Liver (tissue), 9 donors: ENCODE measurements around the gene HJURP. TPM values are rescaled to one million over a fixed set of nuclear protein-coding genes. Genes with fewer than 3 reads are reported as not detected.

Experiments
- DNase-seq: peaks from one replicate; pipeline ENCODE4 v3.0.0-alpha.2; 2017; ENCODE audit warnings: low spot score
- H3K27ac ChIP-seq, 2 donors: one replicate each; pipeline ENCODE4 v1.7.0; 2013; ENCODE audit warnings: inconsistent platforms in 2 of 2, low read length in 2 of 2, control low read depth in 1 of 2, low read depth in 1 of 2, mild to moderate bottlenecking in 1 of 2
- H3K27me3 ChIP-seq, 4 donors: one replicate each; pipeline versions ENCODE4 v1.6.1 to v1.7.0; 2013; ENCODE audit warnings: low read length in 3 of 4, inconsistent platforms in 1 of 4, mild to moderate bottlenecking in 1 of 4, moderate library complexity in 1 of 4; ENCODE audit not compliant: control insufficient read depth in 4 of 4, insufficient read depth in 4 of 4
- H3K36me3 ChIP-seq, 4 donors: one replicate each; pipeline versions ENCODE4 v1.6.1 to v1.7.0; 2013; ENCODE audit warnings: low read length in 3 of 4, mild to moderate bottlenecking in 3 of 4, low read depth in 1 of 4, moderate library complexity in 1 of 4; ENCODE audit not compliant: control insufficient read depth in 4 of 4, insufficient read depth in 3 of 4
- H3K4me1 ChIP-seq, 4 donors: one replicate each; pipeline versions ENCODE4 v1.6.1 to v1.7.0; 2013; ENCODE audit warnings: low read length in 3 of 4, mild to moderate bottlenecking in 3 of 4, moderate library complexity in 1 of 4; ENCODE audit not compliant: control insufficient read depth in 4 of 4, insufficient read depth in 4 of 4
- H3K4me3 ChIP-seq, 3 donors: one replicate each; pipeline versions ENCODE4 v1.6.1 to v1.7.0; 2013; ENCODE audit warnings: low read length in 3 of 3, control low read depth in 1 of 3, low read depth in 1 of 3, mild to moderate bottlenecking in 1 of 3
- H3K9ac ChIP-seq, 2 donors: one replicate each; pipeline ENCODE4 v1.7.0; 2013; ENCODE audit warnings: low read length in 2 of 2, mild to moderate bottlenecking in 2 of 2, moderate library complexity in 2 of 2, control low read depth in 1 of 2, low read depth in 1 of 2
- H3K9me3 ChIP-seq, 4 donors: one replicate each; pipeline versions ENCODE4 v1.6.1 to v1.7.0; 2013; ENCODE audit warnings: low read length in 3 of 4; ENCODE audit not compliant: control insufficient read depth in 4 of 4
- ATF3 ChIP-seq: IDR thresholded peaks from 2 replicates; pipeline ENCODE4 v1.6.1; 2016; ENCODE audit warnings: antibody characterized with exemption
- CTCF ChIP-seq: fragments of 150-350 bp; IDR thresholded peaks from 2 replicates; pipeline ENCODE4 v1.5.1; 2017; ENCODE audit warnings: improper control_type of control experiment, low read depth, low read length; ENCODE audit not compliant: missing input control
- EGR1 ChIP-seq, 2 donors: IDR thresholded peaks; 2 replicates each; pipeline ENCODE4 v1.6.1; 2016 to 2018; ENCODE audit warnings: antibody characterized with exemption in 2 of 2, low read depth in 2 of 2
- FOXA1 ChIP-seq: IDR thresholded peaks from 2 replicates; pipeline ENCODE4 v1.6.1; 2016; ENCODE audit warnings: antibody characterized with exemption
- FOXA2 ChIP-seq: IDR thresholded peaks from 2 replicates; pipeline ENCODE4 v1.6.1; 2016; ENCODE audit warnings: antibody characterized with exemption
- GABPA ChIP-seq, 2 donors: IDR thresholded peaks in 1 of 2; conservative IDR thresholded peaks in 1 of 2; 2 replicates each; pipeline ENCODE4 v1.6.1; 2016; ENCODE audit warnings: antibody characterized with exemption in 2 of 2, mild to moderate bottlenecking in 1 of 2, moderate library complexity in 1 of 2
- HNF4A ChIP-seq, 2 donors: conservative IDR thresholded peaks; 2 replicates each; pipeline ENCODE4 v1.6.1; 2016; ENCODE audit warnings: antibody characterized with exemption in 2 of 2, mild to moderate bottlenecking in 2 of 2
- HNF4G ChIP-seq: IDR thresholded peaks from 2 replicates; pipeline ENCODE4 v1.6.1; 2016; ENCODE audit warnings: antibody characterized with exemption
- JUND ChIP-seq, 2 donors: IDR thresholded peaks; 2 replicates each; pipeline ENCODE4 v1.6.1; 2016; ENCODE audit warnings: antibody characterized with exemption in 2 of 2
- MAX ChIP-seq: IDR thresholded peaks from 2 replicates; pipeline ENCODE4 v1.6.1; 2016; ENCODE audit warnings: antibody characterized with exemption
- NR2F2 ChIP-seq: IDR thresholded peaks from 2 replicates; pipeline ENCODE4 v1.6.1; 2016; ENCODE audit warnings: antibody characterized with exemption
- RAD21 ChIP-seq, 2 donors: IDR thresholded peaks; 2 replicates each; pipeline ENCODE4 v1.6.1; 2016; ENCODE audit warnings: antibody characterized with exemption in 2 of 2, mild to moderate bottlenecking in 2 of 2
- REST ChIP-seq: IDR thresholded peaks from 2 replicates; pipeline ENCODE4 v1.6.1; 2016; ENCODE audit warnings: antibody characterized with exemption, mild to moderate bottlenecking
- RXRA ChIP-seq, 2 donors: IDR thresholded peaks; 2 replicates each; pipeline ENCODE4 v1.6.1; 2017 to 2018; ENCODE audit warnings: antibody characterized with exemption in 2 of 2, mild to moderate bottlenecking in 1 of 2
- SP1 ChIP-seq: IDR thresholded peaks from 2 replicates; pipeline ENCODE4 v1.6.1; 2018; ENCODE audit warnings: antibody characterized with exemption, mild to moderate bottlenecking
- TAF1 ChIP-seq: conservative IDR thresholded peaks from 2 replicates; pipeline ENCODE4 v1.6.1; 2016; ENCODE audit warnings: antibody characterized with exemption, mild to moderate bottlenecking
- YY1 ChIP-seq: IDR thresholded peaks from 2 replicates; pipeline ENCODE4 v1.6.1; 2016; ENCODE audit warnings: antibody characterized with exemption, mild to moderate bottlenecking
- ZBTB33 ChIP-seq: IDR thresholded peaks from 2 replicates; pipeline ENCODE4 v1.6.1; 2016; ENCODE audit warnings: antibody characterized with exemption
- WGBS: extraction: QIAGEN DNeasy Blood & Tissue Kit; methylation state at CpG from one replicate; pipeline ENCODE4 v1.1.7; 2013; 5-methylcytosine and 5-hydroxymethylcytosine counted together
- polyA plus RNA-seq, 2 donors: library from polyadenylated mRNA; stranded (reverse) in 1 of 2; unstranded in 1 of 2; fragments of 200-250 nt in 1 of 2; fragments of >200 nt in 1 of 2; fragmentation: Nextera tagmentation in 1 of 2; extraction: Ambion mirVana in 1 of 2; gene quantifications; one replicate each; pipeline versions ENCODE4 v1.2.1 to v1.2.3, GENCODE V29; 2013 to 2015
- total RNA-seq, 2 donors: library from RNA; depleted of rRNA; stranded (reverse); fragments of >200 nt; gene quantifications; one replicate each; pipeline ENCODE4 v1.2.3, GENCODE V29; 2014
- donor health status: healthy.
- donor health status: healthy.
- donor health status: healthy.
- donor health status: healthy.
- donor health status: healthy.

HJURP gene
- total and polyA plus RNA-seq, 4 donors: 0.08 to 32.9 (median 1.4) TPM

DNA sequence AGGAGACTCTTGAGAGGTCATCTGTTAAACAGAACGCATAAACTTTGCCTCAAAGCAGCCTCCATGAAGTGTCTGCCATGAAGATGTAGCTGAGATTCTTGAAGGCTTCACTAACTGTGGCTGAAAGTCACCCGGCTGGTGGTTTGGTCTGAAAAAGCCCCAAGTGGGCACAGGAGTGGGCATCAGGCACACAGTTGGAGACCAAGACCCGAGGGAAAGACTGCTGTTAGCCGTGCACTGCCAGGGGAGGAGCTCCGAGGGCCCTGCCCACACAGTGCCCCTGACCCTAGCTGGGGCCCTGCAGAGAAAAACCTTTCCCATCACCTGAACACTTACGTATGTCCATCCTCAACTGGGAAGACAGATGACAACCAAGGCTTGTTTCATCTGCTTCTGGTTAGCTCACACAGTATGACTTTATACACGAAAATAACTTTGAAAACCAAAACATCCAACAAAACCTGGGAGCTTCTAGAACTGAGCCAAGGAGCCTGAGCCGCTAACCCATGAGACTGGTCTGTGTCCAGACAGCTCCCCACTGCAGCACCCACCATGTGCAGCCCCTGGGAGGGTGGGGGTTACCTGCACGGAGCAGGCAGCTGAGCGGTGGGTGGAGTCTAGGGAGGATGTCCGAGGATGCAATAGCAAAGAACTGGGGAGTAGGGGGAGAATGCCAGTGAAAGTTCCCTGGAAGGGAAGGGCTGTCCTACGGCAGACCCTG lies 15.4 kb downstream of the HJURP start:
- 94% methylated on average over 12 of the region's 12 CpGs for WGBS
- no peak overlapping the region for H3K27ac ChIP-seq
- H3K27me3 ChIP-seq: no peaks in the 10 kb centered on the region
- no peak overlapping the region for H3K4me3 ChIP-seq
- no peaks in the 10 kb centered on the region for H3K4me1 ChIP-seq
- no peaks in the 10 kb centered on the region for H3K9me3 ChIP-seq
- no peak overlapping the region for H3K9ac ChIP-seq
- no peaks in the 10 kb centered on the region for H3K36me3 ChIP-seq
- TF ChIP-seq MAX (no peak), CTCF (no peak), FOXA1 (no peak), RXRA (IDR thresholded peaks at IDR 0.05) (no peak), JUND (IDR thresholded peaks at IDR 0.05) (no peak), GABPA (IDR thresholded peaks at IDR 0.05 in 1 of 2, conservative IDR thresholded peaks at IDR 0.05 in 1 of 2) (no peak), RAD21 (IDR thresholded peaks at IDR 0.05) (no peak)
- DNase-seq: peak; percentile 32

DNA sequence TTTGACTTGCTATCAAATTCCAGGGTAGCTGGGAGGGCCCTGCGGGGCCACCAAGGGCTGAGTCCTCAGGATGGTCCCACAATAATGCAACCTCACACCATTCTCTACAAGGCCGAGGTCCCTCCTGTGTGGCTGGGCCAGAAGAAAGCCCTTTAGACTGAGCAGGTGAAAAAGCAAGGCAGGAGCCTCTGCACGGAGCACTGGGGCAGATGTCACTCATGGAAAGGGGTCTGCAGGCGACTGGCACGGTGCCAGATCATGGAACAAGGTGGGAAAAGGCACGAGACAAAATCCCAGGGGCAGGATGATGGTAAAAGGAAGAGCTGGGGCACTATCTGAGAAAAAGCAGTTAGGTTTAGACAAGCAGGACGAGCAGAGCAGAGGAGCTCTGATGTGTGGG lies 16.1 kb downstream of the HJURP start:
- DNase-seq: peak; percentile 28
- Histone ChIP-seq H3K9me3 (no peaks in the 10 kb centered on the region), H3K36me3 (no peaks in the 10 kb centered on the region), H3K27me3 (no peaks in the 10 kb centered on the region), H3K27ac (no peak overlapping the region), H3K4me3 (no peak overlapping the region), H3K9ac (no peak overlapping the region), H3K4me1 (no peaks in the 10 kb centered on the region)
- 81% methylated on average over 7 of the region's 7 CpGs for WGBS
- TF ChIP-seq RAD21 (IDR thresholded peaks at IDR 0.05) (no peak), YY1 (no peak), NR2F2 (no peak), SP1 (no peak), FOXA2 (no peak), JUND (IDR thresholded peaks at IDR 0.05) (no peak), HNF4A (conservative IDR thresholded peaks at IDR 0.05) (no peak), MAX (no peak), ATF3 (no peak), ZBTB33 (no peak), REST (no peak), HNF4G (no peak), TAF1 (no peak), GABPA (IDR thresholded peaks at IDR 0.05 in 1 of 2, conservative IDR thresholded peaks at IDR 0.05 in 1 of 2) (no peak), CTCF (no peak), FOXA1 (no peak), RXRA (IDR thresholded peaks at IDR 0.05) (no peak), EGR1 (IDR thresholded peaks at IDR 0.05; ENCODE audit: low read depth in 2 of 2) (no peak)
